Upper lobe of left lung (tissue), 4 donors: ENCODE measurements around the gene RNASE7.

Source experiments
- CTCF ChIP-seq, 6 experiments: fragments of 450-650 bp in 4 of 6; fragments of 200-600 bp in 2 of 6; sonication (generic) in 2 of 6; IDR thresholded peaks; one replicate each; pipeline ENCODE4 v1.5.1; 2016 to 2019; ENCODE audit warnings: antibody characterized with exemption in 6 of 6
- EP300 ChIP-seq, 4 donors: sonication (generic); formaldehyde crosslinking; IDR thresholded peaks; one replicate each; pipeline ENCODE4 v1.5.1; 2017; ENCODE audit warnings: antibody characterized with exemption in 4 of 4, control low read depth in 2 of 4
- POLR2A ChIP-seq, 4 donors: fragments of 450-650 bp; IDR thresholded peaks; one replicate each; pipeline ENCODE4 v1.5.1; 2016 to 2017; ENCODE audit warnings: antibody characterized with exemption in 4 of 4, mild to moderate bottlenecking in 2 of 4
- POLR2AphosphoS5 ChIP-seq, 2 donors: sonication (generic); formaldehyde crosslinking; IDR thresholded peaks; one replicate each; pipeline ENCODE4 v1.5.1; 2017; ENCODE audit warnings: antibody characterized with exemption in 2 of 2

- TF ChIP-seq CTCF (IDR thresholded peaks at IDR 0.05) (no peak), POLR2AphosphoS5 (IDR thresholded peaks at IDR 0.05) (no peak), EP300 (IDR thresholded peaks at IDR 0.05) (no peak), POLR2A (IDR thresholded peaks at IDR 0.05) (no peak)
Measured at GRCh38 chr14:21015312-21015711, 26.9 kb upstream of the RNASE7 start.
